HEK293 (cell line): Measurements from ENCODE around the gene PDZRN3.

ENCODE experiments used
- CTCF ChIA-PET: fragments of 350-600 bp; formaldehyde crosslinking; extraction: SDS; loops from one replicate; lab custom pipeline; 2021; ENCODE audit warnings: antibody characterized with exemption; lab: Yijun Ruan, JAX
- POLR2A ChIA-PET: fragments of 300-600 bp; formaldehyde crosslinking; extraction: SDS; loops from one replicate; lab custom pipeline; 2020; ENCODE audit warnings: antibody characterized with exemption, inconsistent platforms; lab: Yijun Ruan, JAX
- H3K27ac ChIP-seq: fragments of 200-500 bp; sonication (Bioruptor generic); 2 replicates; pipeline ENCODE4 v1.5.1; 2014; ENCODE audit warnings: low read depth, low read length, control low read depth, inconsistent platforms; ENCODE audit errors: extremely low read depth
- H3K36me3 ChIP-seq, 2 experiments: fragments of 200-500 bp in 1 of 2; sonication (Bioruptor generic) in 1 of 2; 1 replicate in 1 of 2; 2 replicates in 1 of 2; pipeline ENCODE4 v1.5.1; 2014 to 2017; ENCODE audit warnings: inconsistent platforms in 2 of 2, low read length in 2 of 2; ENCODE audit not compliant: control insufficient read depth in 2 of 2, insufficient read depth in 1 of 2
- H3K4me1 ChIP-seq: fragments of 200-500 bp; sonication (Bioruptor generic); 2 replicates; pipeline ENCODE4 v1.5.1; 2014; ENCODE audit warnings: mild to moderate bottlenecking, low read length, inconsistent platforms; ENCODE audit not compliant: control insufficient read depth, insufficient read depth
- H3K4me3 ChIP-seq: 2 replicates; pipeline ENCODE4 v1.5.1; 2011; ENCODE audit warnings: low read depth, mild to moderate bottlenecking, control low read depth, low read length, moderate library complexity
- H3K9me3 ChIP-seq: fragments of 200-500 bp; sonication (Bioruptor generic); 2 replicates; pipeline ENCODE4 v1.5.1; 2014; ENCODE audit warnings: low read depth, low read length, inconsistent platforms; ENCODE audit not compliant: control insufficient read depth, insufficient read depth
- EGR2 ChIP-seq: fragments of 450-650 bp; formaldehyde crosslinking; IDR thresholded peaks from 2 replicates; pipeline ENCODE4 v1.5.1; 2016; ENCODE audit warnings: low read depth, missing biosample characterization, missing genetic modification characterization
- GLIS1 ChIP-seq: fragments of 450-650 bp; formaldehyde crosslinking; IDR thresholded peaks from 2 replicates; pipeline ENCODE4 v1.5.1; 2016; ENCODE audit warnings: missing biosample characterization, missing genetic modification characterization
- GLIS2 ChIP-seq: fragments of 450-650 bp; formaldehyde crosslinking; IDR thresholded peaks from 2 replicates; pipeline ENCODE4 v1.5.1; 2016; ENCODE audit warnings: missing biosample characterization, missing genetic modification characterization
- KLF7 ChIP-seq: fragments of 450-650 bp; formaldehyde crosslinking; IDR thresholded peaks from 2 replicates; pipeline ENCODE4 v1.5.1; 2016; ENCODE audit warnings: missing biosample characterization, missing genetic modification characterization, borderline replicate concordance
- KLF9 ChIP-seq: fragments of 450-650 bp; formaldehyde crosslinking; IDR thresholded peaks from 2 replicates; pipeline ENCODE4 v1.5.1; 2016; ENCODE audit warnings: missing biosample characterization, missing genetic modification characterization, low read depth
- MEIS1 ChIP-seq: sonication (generic); formaldehyde crosslinking; IDR thresholded peaks from 2 replicates; pipeline ENCODE4 v1.8.1; 2022; ENCODE audit warnings: missing genetic modification reagents, mild to moderate bottlenecking, borderline replicate concordance
- YY1 ChIP-seq: fragments of 450-650 bp; formaldehyde crosslinking; IDR thresholded peaks from 2 replicates; pipeline ENCODE4 v1.5.1; 2018; ENCODE audit warnings: missing biosample characterization, missing genetic modification characterization
- ZBTB10 ChIP-seq: fragments of 450-650 bp; formaldehyde crosslinking; IDR thresholded peaks from 2 replicates; pipeline ENCODE4 v1.5.1; 2016; ENCODE audit warnings: missing biosample characterization, missing genetic modification characterization
- ZFHX2 ChIP-seq: fragments of 450-650 bp; formaldehyde crosslinking; conservative IDR thresholded peaks from 2 replicates; pipeline ENCODE4 v1.5.1; 2016; ENCODE audit warnings: missing biosample characterization, missing genetic modification characterization
- ZFP37 ChIP-seq: fragments of 450-650 bp; formaldehyde crosslinking; IDR thresholded peaks from 2 replicates; pipeline ENCODE4 v1.5.1; 2016; ENCODE audit warnings: missing biosample characterization, missing genetic modification characterization
- ZNF155 ChIP-seq: fragments of 450-650 bp; formaldehyde crosslinking; IDR thresholded peaks from 2 replicates; pipeline ENCODE4 v1.5.1; 2016; ENCODE audit warnings: missing biosample characterization, missing genetic modification characterization
- ZNF26 ChIP-seq: fragments of 450-650 bp; formaldehyde crosslinking; IDR thresholded peaks from 2 replicates; pipeline ENCODE4 v1.5.1; 2016; ENCODE audit warnings: missing biosample characterization, missing genetic modification characterization
- ZNF311 ChIP-seq: fragments of 450-650 bp; formaldehyde crosslinking; IDR thresholded peaks from 2 replicates; pipeline ENCODE4 v1.5.1; 2017; ENCODE audit warnings: missing biosample characterization, missing genetic modification characterization, borderline replicate concordance
- ZNF398 ChIP-seq: fragments of 450-650 bp; formaldehyde crosslinking; IDR thresholded peaks from 2 replicates; pipeline ENCODE4 v1.5.1; 2017; ENCODE audit warnings: missing biosample characterization, missing genetic modification characterization
- ZNF404 ChIP-seq: fragments of 450-650 bp; formaldehyde crosslinking; IDR thresholded peaks from 2 replicates; pipeline ENCODE4 v1.5.1; 2017; ENCODE audit warnings: missing biosample characterization, missing genetic modification characterization
- ZNF600 ChIP-seq: fragments of 450-650 bp; formaldehyde crosslinking; IDR thresholded peaks from 2 replicates; pipeline ENCODE4 v1.5.1; 2016; ENCODE audit warnings: missing biosample characterization, missing genetic modification characterization
- ZNF660 ChIP-seq: fragments of 450-650 bp; IDR thresholded peaks from 2 replicates; pipeline ENCODE4 v1.5.1; 2018; ENCODE audit warnings: missing biosample characterization, mild to moderate bottlenecking, missing genetic modification characterization
- ZNF747 ChIP-seq: fragments of 450-650 bp; formaldehyde crosslinking; IDR thresholded peaks from 2 replicates; pipeline ENCODE4 v1.5.1; 2016; ENCODE audit warnings: missing biosample characterization, missing genetic modification characterization
- ZNF76 ChIP-seq: fragments of 450-650 bp; formaldehyde crosslinking; IDR thresholded peaks from 2 replicates; pipeline ENCODE4; 2016; ENCODE audit warnings: low read depth, missing biosample characterization, missing genetic modification characterization, borderline replicate concordance
- ZNF830 ChIP-seq: fragments of 450-650 bp; IDR thresholded peaks from 2 replicates; pipeline ENCODE4 v1.5.0; 2018; ENCODE audit warnings: missing biosample characterization, missing genetic modification characterization, low read depth, mild to moderate bottlenecking, moderate library complexity

The PDZRN3 gene

GRCh38 chr3:73446467-73447110 is 178.2 kb downstream of the PDZRN3 start:
- H3K36me3 ChIP-seq = no peaks in the 10 kb centered on the region
- H3K4me1 ChIP-seq = no peaks in the 10 kb centered on the region
- H3K27ac ChIP-seq = no peak overlapping the region
- no peak for TF ChIP-seq ZNF76 (tag by site-specific recombination)
- TF ChIP-seq KLF9 (tag by site-specific recombination) = no peak
- TF ChIP-seq ZFP37 (tag by site-specific recombination) = no peak
- no peak for TF ChIP-seq ZNF600 (tag by site-specific recombination)
- no peak for TF ChIP-seq GLIS1 (tag by site-specific recombination)
- no peak for TF ChIP-seq ZNF404 (tag by site-specific recombination)
- TF ChIP-seq ZNF26 (tag by site-specific recombination) = no peak
- TF ChIP-seq ZNF747 (tag by site-specific recombination) = no peak
- TF ChIP-seq ZNF155 = no peak
- TF ChIP-seq MEIS1 = no peak
- TF ChIP-seq GLIS2 = no peak
- TF ChIP-seq ZNF660 (tag by site-specific recombination) = no peak
- TF ChIP-seq ZNF311 (tag by site-specific recombination) = no peak
- TF ChIP-seq ZBTB10 (tag by site-specific recombination) = no peak
- no peak for TF ChIP-seq ZNF830 (tag by site-specific recombination)
- TF ChIP-seq YY1 (tag by site-specific recombination) = no peak
- TF ChIP-seq KLF7 (tag by site-specific recombination) = no peak
- ChIA-PET POLR2A (no interaction called here), CTCF (interaction anchor here (1.4 kb wide), 1 partner anchor 14 kb away, joined by 5 read pairs; no protein-coding TSS in a partner anchor)
- H3K9me3 ChIP-seq = no peaks in the 10 kb centered on the region
- H3K4me3 ChIP-seq = no peak overlapping the region

- no peaks in the 10 kb centered on the region for H3K36me3 ChIP-seq
- no peaks in the 10 kb centered on the region for H3K9me3 ChIP-seq
- TF ChIP-seq EGR2 (tag by site-specific recombination) (peak; percentile 79), ZFHX2 (tag by site-specific recombination) (peak; percentile 73), ZNF398 (tag by site-specific recombination) (no peak)
- CTCF ChIA-PET = no interaction called here
- POLR2A ChIA-PET = no interaction called here
- H3K4me3 ChIP-seq = no peak overlapping the region
- no peak overlapping the region for H3K27ac ChIP-seq
- H3K4me1 ChIP-seq = no peaks in the 10 kb centered on the region
Measured at GRCh38 chr3:73442886-73443285, 181.9 kb downstream of the PDZRN3 start.
